ENCODE data around the gene ZC3H18. TPM values are rescaled to one million over a fixed set of nuclear protein-coding genes. Genes with fewer than 3 reads are reported as not detected.

Gene ZC3H18
- total and polyA plus RNA-seq, 2 experiments from 2014 or later = 26.8 to 26.9 TPM

DNA sequence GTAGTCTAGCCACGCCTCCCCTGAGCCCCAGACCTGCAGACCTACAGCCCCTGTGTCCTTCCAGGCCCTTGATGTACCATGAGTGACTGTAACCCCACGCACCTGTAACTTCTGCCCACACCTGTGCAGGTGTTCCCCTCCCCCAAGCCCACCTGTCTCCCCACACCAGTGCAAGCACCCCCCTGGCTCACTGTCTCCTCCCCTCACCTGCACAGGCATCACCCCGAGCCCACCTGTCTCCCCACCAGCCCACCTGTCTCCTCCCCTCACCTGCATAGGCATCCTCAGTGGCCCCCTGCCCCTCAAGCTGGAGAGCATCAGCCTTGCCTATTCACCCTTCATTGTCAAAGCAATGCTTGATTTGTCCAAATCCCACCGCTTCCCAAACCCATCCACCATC, 32.3 kb upstream of the ZC3H18 start:
- TF ChIP-seq CTCF (IDR thresholded peaks at IDR 0.05; ENCODE audit: low read depth, low read length) = no peak
- H3K27me3 ChIP-seq = no peaks in the 10 kb centered on the region
- DNase-seq (ENCODE audit: low read depth in 1 of 2, low spot score in 1 of 2) = no peak
- H3K4me1 ChIP-seq (ENCODE audit: low read depth) = peaks cover 4% of the 10 kb centered on the region
- H3K9me3 ChIP-seq (ENCODE audit: low read depth) = no peaks in the 10 kb centered on the region
- no peak overlapping the region for H3K4me3 ChIP-seq
- no peaks in the 10 kb centered on the region for H3K36me3 ChIP-seq
- H3K27ac ChIP-seq = no peak overlapping the region

- Histone ChIP-seq H3K27me3 (no peaks in the 10 kb centered on the region), H3K4me1 (ENCODE audit: low read depth) (peaks cover 4% of the 10 kb centered on the region), H3K27ac (no peak overlapping the region), H3K9me3 (ENCODE audit: low read depth) (no peaks in the 10 kb centered on the region), H3K4me3 (no peak overlapping the region), H3K36me3 (no peaks in the 10 kb centered on the region)
- no peak for DNase-seq (ENCODE audit: low read depth in 1 of 2, low spot score in 1 of 2)
- TF ChIP-seq CTCF (IDR thresholded peaks at IDR 0.05; ENCODE audit: low read depth, low read length) = no peak
Observed at GRCh38 chr16:88538366-88539060, 31.7 kb upstream of the ZC3H18 start.

DNA sequence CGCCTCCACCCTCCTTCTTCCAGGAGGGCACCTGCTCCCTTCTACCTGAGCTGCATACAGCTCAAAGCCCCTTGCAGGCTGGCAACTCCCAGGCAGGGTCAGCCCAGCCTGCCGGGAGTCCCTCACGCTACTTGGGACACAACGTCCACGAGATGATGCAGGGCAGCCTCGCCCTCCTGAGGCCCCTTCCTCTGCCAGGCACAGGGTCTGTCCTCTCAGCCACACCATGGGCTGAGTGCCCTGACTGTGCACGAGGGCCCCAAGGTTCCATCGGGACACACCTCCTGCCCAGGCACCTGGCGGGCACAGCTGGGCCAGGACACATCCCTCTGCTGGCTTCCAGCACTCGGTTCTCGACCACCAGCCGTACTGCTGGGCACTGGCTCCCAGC, 30.9 kb upstream of the ZC3H18 start:
- DNase-seq (ENCODE audit: low read depth in 1 of 2, low spot score in 1 of 2) = no peak
- Histone ChIP-seq H3K36me3 (no peaks in the 10 kb centered on the region), H3K27ac (no peak overlapping the region), H3K9me3 (ENCODE audit: low read depth) (no peaks in the 10 kb centered on the region), H3K4me1 (ENCODE audit: low read depth) (peaks cover 4% of the 10 kb centered on the region), H3K27me3 (no peaks in the 10 kb centered on the region), H3K4me3 (no peak overlapping the region)
- no peak for TF ChIP-seq CTCF (IDR thresholded peaks at IDR 0.05; ENCODE audit: low read depth, low read length)

DNA sequence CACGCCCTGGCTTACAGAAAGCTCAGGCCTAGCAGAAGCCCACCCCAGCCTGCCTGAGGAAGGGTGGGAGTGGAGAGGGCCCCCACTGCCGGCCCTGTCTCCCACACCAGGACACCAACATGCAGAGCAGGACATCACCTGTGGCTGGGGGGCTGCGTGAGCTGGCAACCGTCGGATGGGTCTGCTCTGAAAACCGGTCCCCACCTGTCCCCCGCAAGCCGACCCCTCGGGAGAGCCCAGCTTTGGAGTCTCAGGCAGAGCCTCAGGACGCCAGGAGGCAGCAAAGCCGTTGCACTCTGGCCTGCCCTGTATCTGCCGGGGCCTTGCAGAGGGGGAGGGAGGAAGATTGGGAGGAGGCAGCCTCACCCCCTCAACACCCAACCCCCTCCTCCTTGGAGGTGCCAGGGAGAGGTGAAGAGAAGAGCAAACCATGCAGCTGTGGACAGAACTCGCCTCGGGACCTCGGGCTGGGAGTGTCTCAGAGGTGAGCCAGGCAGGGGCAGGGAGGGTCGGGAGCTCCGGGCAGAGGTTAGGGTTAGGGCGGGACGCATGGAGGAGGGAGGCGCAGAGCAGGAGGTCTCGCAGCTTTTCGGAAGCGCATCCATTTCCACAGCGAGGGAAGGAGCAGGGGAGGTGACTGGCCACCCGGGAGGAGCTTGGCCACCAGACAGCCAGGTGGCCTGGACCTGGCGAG, 30.4 kb upstream of the ZC3H18 start:
- TF ChIP-seq CTCF (IDR thresholded peaks at IDR 0.05; ENCODE audit: low read depth, low read length) = no peak
- Histone ChIP-seq H3K4me3 (no peak overlapping the region), H3K36me3 (no peaks in the 10 kb centered on the region), H3K4me1 (ENCODE audit: low read depth) (peaks cover 3% of the 10 kb centered on the region), H3K27ac (no peak overlapping the region), H3K27me3 (no peaks in the 10 kb centered on the region), H3K9me3 (ENCODE audit: low read depth) (no peaks in the 10 kb centered on the region)
- DNase-seq (ENCODE audit: low read depth in 1 of 2, low spot score in 1 of 2) = no peak

GRCh38 chr16:88540346-88540977, 29.7 kb upstream of the ZC3H18 start:
- Histone ChIP-seq H3K27me3 (peaks cover 2% of the 10 kb centered on the region), H3K9me3 (ENCODE audit: low read depth) (no peaks in the 10 kb centered on the region), H3K27ac (no peak overlapping the region), H3K4me1 (ENCODE audit: low read depth) (no peaks in the 10 kb centered on the region), H3K36me3 (no peaks in the 10 kb centered on the region), H3K4me3 (no peak overlapping the region)
- DNase-seq (ENCODE audit: low read depth in 1 of 2, low spot score in 1 of 2) = no peak
- TF ChIP-seq CTCF (IDR thresholded peaks at IDR 0.05; ENCODE audit: low read depth, low read length) = no peak

Data from cardiac muscle cell (in vitro differentiated cells and primary cell).